OCI-LY7 (cell line): ENCODE results near the gene CLEC16A. TPM values are rescaled to one million over a fixed set of nuclear protein-coding genes. Genes with fewer than 3 reads are reported as not detected.

Experiments used
- BruUV-seq: library from RNA; stranded (reverse); fragments of 400-500 nt; replicated peaks from 2 replicates; lab custom pipeline; 2021; lab: Mats Ljungman, UMichigan
- CTCF ChIA-PET: fragments of 300-600 bp; sonication (Branson Sonifier 250); formaldehyde crosslinking; loops from one replicate; lab custom pipeline; 2022; ENCODE audit warnings: antibody characterized with exemption; ENCODE audit not compliant: unreplicated experiment; lab: Charles Lee
- POLR2A ChIA-PET: fragments of 300-600 bp; sonication (Branson Sonifier 250); formaldehyde crosslinking; loops from one replicate; lab custom pipeline; 2022; ENCODE audit warnings: antibody characterized with exemption; lab: Charles Lee
- DNase-seq: peaks from one replicate; pipeline ENCODE4 v3.0.0-alpha.2; 2015; ENCODE audit warnings: low spot score
- H2AFZ ChIP-seq: fragments of 200-600 bp; sonication (generic), shearing (Covaris generic); 2 replicates; pipeline ENCODE4 v1.6.1; 2014; ENCODE audit warnings: mild to moderate bottlenecking, antibody characterized with exemption, low read length, moderate library complexity
- H3K27ac ChIP-seq: fragments of 200-600 bp; sonication (generic); 2 replicates; pipeline ENCODE4 v1.5.1; 2014; ENCODE audit warnings: mixed run types, low read depth, mild to moderate bottlenecking, moderate library complexity, low read length, inconsistent platforms; ENCODE audit not compliant: poor library complexity, severe bottlenecking
- H3K36me3 ChIP-seq: fragments of 200-600 bp; sonication (generic); 2 replicates; pipeline ENCODE4 v1.6.1; 2014; ENCODE audit warnings: mild to moderate bottlenecking, antibody characterized with exemption, low read length, moderate library complexity, mixed read lengths; ENCODE audit not compliant: insufficient read depth
- H3K4me1 ChIP-seq: fragments of 200-600 bp; sonication (generic); 2 replicates; pipeline ENCODE4 v1.5.1; 2014; ENCODE audit warnings: mild to moderate bottlenecking, low read length; ENCODE audit not compliant: insufficient read depth, poor library complexity, severe bottlenecking
- H3K4me2 ChIP-seq: fragments of 200-600 bp; sonication (generic); 2 replicates; pipeline ENCODE4 v1.6.1; 2014; ENCODE audit warnings: mild to moderate bottlenecking, low read length
- H3K4me3 ChIP-seq: fragments of 200-600 bp; sonication (generic); 2 replicates; pipeline ENCODE4 v1.5.1; 2014; ENCODE audit warnings: mild to moderate bottlenecking, low read depth, low read length; ENCODE audit not compliant: poor library complexity, severe bottlenecking
- H3K79me2 ChIP-seq: fragments of 200-600 bp; sonication (generic); 2 replicates; pipeline ENCODE4 v1.6.1; 2016; ENCODE audit warnings: low read depth, mild to moderate bottlenecking, low read length, moderate library complexity, mixed read lengths; ENCODE audit not compliant: insufficient read depth
- H3K9me2 ChIP-seq: fragments of 200-600 bp; sonication (generic); 2 replicates; pipeline ENCODE4 v1.6.1; 2016; ENCODE audit warnings: mild to moderate bottlenecking, low read length, mixed read lengths; ENCODE audit not compliant: insufficient read depth
- H3K9me3 ChIP-seq: fragments of 200-600 bp; sonication (generic); 2 replicates; pipeline ENCODE4 v1.6.1; 2014; ENCODE audit warnings: mild to moderate bottlenecking, mixed run types, low read length, mixed read lengths
- H4K20me1 ChIP-seq: fragments of 200-600 bp; sonication (generic); 2 replicates; pipeline ENCODE4 v1.6.1; 2014; ENCODE audit warnings: mild to moderate bottlenecking, antibody characterized with exemption, low read length, moderate library complexity, mixed read lengths; ENCODE audit not compliant: insufficient read depth
- CTCF ChIP-seq: fragments of 200-600 bp; sonication (generic); conservative IDR thresholded peaks from 2 replicates; pipeline ENCODE4 v1.5.1; 2014; ENCODE audit warnings: mild to moderate bottlenecking, antibody characterized with exemption, low read length, moderate library complexity, mixed read lengths
- EZH2phosphoT487 ChIP-seq: fragments of 200-600 bp; sonication (generic); IDR thresholded peaks from 2 replicates; pipeline ENCODE4 v1.6.1; 2018; ENCODE audit warnings: low read depth, borderline replicate concordance, mild to moderate bottlenecking, mixed run types, antibody characterized with exemption, low read length, moderate library complexity, mixed read lengths
- intact Hi-C: fragments of 100-400 bp; cut with micrococcal nuclease; formaldehyde crosslinking; loops from one replicate; pipeline ENCODE4 v1.10.0; 2022; ENCODE audit not compliant: unreplicated experiment
- total RNA-seq, 2 experiments: library from RNA; depleted of rRNA in 1 of 2; stranded (reverse); fragments of >200 nt in 1 of 2; shearing (Covaris generic) in 1 of 2; gene quantifications; 2 replicates each; pipeline ENCODE4 v1.2.3, GENCODE V29; 2014 to 2022

The CLEC16A gene
- total RNA-seq, 2 experiments from 2014 or later = 26.2 to 50.9 TPM

GRCh38 chr16:11024333-11025053 is 80.1 kb downstream of the CLEC16A start:
- peaks cover 64% of the 10 kb centered on the region for H3K36me3 ChIP-seq
- POLR2A ChIA-PET = no interaction called here
- intact Hi-C loops = no loop called here

GRCh38 chr16:11025120-11025531 is 80.8 kb downstream of the CLEC16A start:
- intact Hi-C loops = no loop called here
- POLR2A ChIA-PET = interaction anchor here (0.7 kb wide), 1 partner anchor 12 kb away, joined by 3 read pairs; no protein-coding TSS in a partner anchor
- CTCF ChIA-PET = no interaction called here
- Histone ChIP-seq H3K79me2 (no peaks in the 10 kb centered on the region), H3K36me3 (peaks cover 70% of the 10 kb centered on the region), H2AFZ (no peak overlapping the region), H3K27ac (no peak overlapping the region), H3K9me2 (no peaks in the 10 kb centered on the region), H3K4me2 (no peak overlapping the region), H3K4me1 (no peaks in the 10 kb centered on the region), H3K9me3 (0 out of 2 replicates have a peak, but pooled peaks cover 5% of the 10 kb centered on the region), H3K4me3 (no peak overlapping the region), H4K20me1 (no peaks in the 10 kb centered on the region)
- no peak for DNase-seq
- BruUV-seq = no TSS peak
- TF ChIP-seq EZH2phosphoT487 (no peak), CTCF (no peak)

More at GRCh38 chr16:11024333-11025053, 80.1 kb downstream of the CLEC16A start:
- CTCF ChIA-PET = no interaction called here
- no peak for DNase-seq
- TF ChIP-seq EZH2phosphoT487 (no peak), CTCF (no peak)
- Histone ChIP-seq H3K9me2 (no peaks in the 10 kb centered on the region), H3K27ac (no peak overlapping the region), H3K4me1 (no peaks in the 10 kb centered on the region), H3K9me3 (0 out of 2 replicates have a peak, but pooled peaks cover 5% of the 10 kb centered on the region), H3K4me3 (no peak overlapping the region), H3K79me2 (no peaks in the 10 kb centered on the region), H4K20me1 (no peaks in the 10 kb centered on the region), H3K4me2 (no peak overlapping the region), H2AFZ (no peak overlapping the region)
- BruUV-seq = no TSS peak

GRCh38 chr16:11029948-11030347 is 85.6 kb downstream of the CLEC16A start:
- TF ChIP-seq CTCF (no peak), EZH2phosphoT487 (no peak)
- ChIA-PET POLR2A (no interaction called here), CTCF (no interaction called here)
- Histone ChIP-seq H3K9me2 (no peaks in the 10 kb centered on the region), H3K36me3 (peaks cover 87% of the 10 kb centered on the region), H3K79me2 (no peaks in the 10 kb centered on the region), H3K4me1 (no peaks in the 10 kb centered on the region), H3K9me3 (0 out of 2 replicates have a peak, but pooled peaks cover 5% of the 10 kb centered on the region), H2AFZ (no peak overlapping the region), H3K27ac (no peak overlapping the region), H4K20me1 (no peaks in the 10 kb centered on the region), H3K4me3 (no peak overlapping the region), H3K4me2 (no peak overlapping the region)
- no TSS peak for BruUV-seq
- no peak for DNase-seq
- intact Hi-C loops = no loop called here
